A673 (cell line): ENCODE results near the gene TPK1.

Experiments used
- EZH2 ChIP-seq: fragments of 200-600 bp; sonication (generic); IDR thresholded peaks from 2 replicates; pipeline ENCODE4 v1.6.1; 2017; ENCODE audit warnings: borderline replicate concordance, low read depth, mild to moderate bottlenecking, mixed read lengths, antibody characterized with exemption, low read length; ENCODE audit not compliant: poor library complexity, severe bottlenecking
- TF ChIP-seq, protein P1 (sequence below): fragments of 300-800, 200-600 bp; sonication (generic); conservative IDR thresholded peaks from 2 replicates; pipeline ENCODE4 v1.5.1; 2017; ENCODE audit warnings: low read depth, mild to moderate bottlenecking, antibody characterized with exemption, low read length, moderate library complexity, mixed read lengths

DNA sequence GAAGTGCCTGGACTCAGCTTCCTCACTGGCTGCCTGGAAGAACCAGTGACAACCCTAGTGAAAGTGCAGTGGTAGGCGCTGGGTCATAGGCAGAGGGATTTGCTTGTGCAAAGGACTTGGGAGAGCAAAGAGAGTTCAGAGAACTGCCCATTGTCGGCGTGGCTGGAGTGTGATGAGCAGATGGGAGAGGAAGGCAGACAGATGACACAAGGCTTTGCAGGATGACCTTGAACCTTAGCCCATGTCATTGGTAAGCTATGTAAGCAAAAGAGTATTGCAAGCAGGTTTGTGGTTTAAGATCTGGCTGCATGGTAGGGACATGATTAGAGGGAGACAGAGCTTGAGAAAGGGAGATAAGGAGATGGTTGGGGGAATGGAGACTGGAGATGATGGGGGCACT lies 397.1 kb downstream of the TPK1 start:
- TF ChIP-seq, protein P1, sequence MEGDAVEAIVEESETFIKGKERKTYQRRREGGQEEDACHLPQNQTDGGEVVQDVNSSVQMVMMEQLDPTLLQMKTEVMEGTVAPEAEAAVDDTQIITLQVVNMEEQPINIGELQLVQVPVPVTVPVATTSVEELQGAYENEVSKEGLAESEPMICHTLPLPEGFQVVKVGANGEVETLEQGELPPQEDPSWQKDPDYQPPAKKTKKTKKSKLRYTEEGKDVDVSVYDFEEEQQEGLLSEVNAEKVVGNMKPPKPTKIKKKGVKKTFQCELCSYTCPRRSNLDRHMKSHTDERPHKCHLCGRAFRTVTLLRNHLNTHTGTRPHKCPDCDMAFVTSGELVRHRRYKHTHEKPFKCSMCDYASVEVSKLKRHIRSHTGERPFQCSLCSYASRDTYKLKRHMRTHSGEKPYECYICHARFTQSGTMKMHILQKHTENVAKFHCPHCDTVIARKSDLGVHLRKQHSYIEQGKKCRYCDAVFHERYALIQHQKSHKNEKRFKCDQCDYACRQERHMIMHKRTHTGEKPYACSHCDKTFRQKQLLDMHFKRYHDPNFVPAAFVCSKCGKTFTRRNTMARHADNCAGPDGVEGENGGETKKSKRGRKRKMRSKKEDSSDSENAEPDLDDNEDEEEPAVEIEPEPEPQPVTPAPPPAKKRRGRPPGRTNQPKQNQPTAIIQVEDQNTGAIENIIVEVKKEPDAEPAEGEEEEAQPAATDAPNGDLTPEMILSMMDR: no peak
- TF ChIP-seq EZH2: no peak
